GM21723 (cell line): ENCODE data around the gene TBC1D5.

Experiments used
- ATAC-seq: cut with Tn5 transposase; IDR thresholded peaks from one replicate; pipeline ENCODE4 v1.9.1; 2021; ENCODE audit warnings: mild to moderate bottlenecking, moderate library complexity; ENCODE audit not compliant: unreplicated experiment

Gene TBC1D5

GRCh38 chr3:17258823-17259436 lies 483.5 kb downstream of the TBC1D5 start:
- no peak for ATAC-seq

DNA sequence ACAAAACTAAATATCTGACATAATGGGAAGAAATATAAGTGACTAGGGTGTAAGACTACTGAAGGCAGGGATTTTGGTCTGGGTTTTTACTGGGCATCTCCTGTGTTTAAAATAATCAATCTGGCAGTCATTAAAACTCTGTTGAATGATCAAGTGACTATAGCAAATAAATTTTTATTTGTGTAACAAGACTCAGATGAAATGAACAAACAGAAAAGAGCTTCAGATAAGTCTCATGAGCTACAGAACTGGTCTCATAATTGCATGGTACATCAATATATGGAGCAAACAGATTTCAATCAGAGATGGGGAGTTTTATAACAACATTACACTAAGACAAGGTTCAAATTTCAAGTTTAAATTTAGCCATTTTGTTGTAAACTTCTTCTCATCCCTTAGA lies 485.2 kb downstream of the TBC1D5 start:
- ATAC-seq, result no peak

- ATAC-seq, result no peak
Measured at GRCh38 chr3:17243621-17244020, 498.8 kb downstream of the TBC1D5 start.

DNA sequence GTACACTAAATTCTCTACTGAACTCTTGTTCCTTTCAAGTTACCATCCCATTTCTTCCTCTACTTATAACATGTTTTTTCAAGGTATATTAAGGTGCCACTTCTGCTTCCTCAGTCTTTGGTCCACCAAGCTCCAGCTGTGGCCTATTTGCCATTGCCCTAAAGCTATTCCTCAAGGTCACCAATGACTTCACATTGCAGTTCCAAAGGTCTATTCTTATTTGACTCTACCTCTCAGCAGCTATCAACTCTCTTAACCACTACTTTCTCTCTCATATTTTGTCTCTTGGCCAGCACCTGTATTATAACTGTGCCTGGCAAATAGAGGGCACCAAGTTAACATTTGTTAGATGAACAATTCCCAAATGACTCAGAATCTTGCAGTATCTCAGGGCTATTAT lies 503.0 kb downstream of the TBC1D5 start:
- ATAC-seq, result no peak

- ATAC-seq, result no peak
Measured at GRCh38 chr3:17238023-17238422, 504.4 kb downstream of the TBC1D5 start.

DNA sequence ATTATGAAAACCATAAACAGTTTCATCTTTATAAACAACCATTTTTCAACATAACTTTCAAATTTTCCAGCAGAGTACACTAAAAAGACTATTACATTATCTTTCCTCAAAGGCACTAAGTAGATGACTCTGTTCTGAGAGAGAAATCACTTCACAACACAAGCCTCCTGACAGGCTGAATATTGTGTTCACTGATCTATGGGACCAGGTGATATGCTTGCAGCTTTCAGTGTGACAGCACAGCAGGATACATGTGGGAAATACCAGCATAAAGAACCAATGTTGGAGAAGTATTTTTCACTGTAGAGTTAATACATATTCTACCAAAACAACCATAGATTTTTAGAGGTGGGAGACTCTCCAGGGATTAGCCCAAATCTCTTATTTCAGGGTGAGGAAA lies 507.1 kb downstream of the TBC1D5 start:
- ATAC-seq, result no peak

GRCh38 chr3:17234382-17234781 lies 508.0 kb downstream of the TBC1D5 start:
- ATAC-seq, result no peak

DNA sequence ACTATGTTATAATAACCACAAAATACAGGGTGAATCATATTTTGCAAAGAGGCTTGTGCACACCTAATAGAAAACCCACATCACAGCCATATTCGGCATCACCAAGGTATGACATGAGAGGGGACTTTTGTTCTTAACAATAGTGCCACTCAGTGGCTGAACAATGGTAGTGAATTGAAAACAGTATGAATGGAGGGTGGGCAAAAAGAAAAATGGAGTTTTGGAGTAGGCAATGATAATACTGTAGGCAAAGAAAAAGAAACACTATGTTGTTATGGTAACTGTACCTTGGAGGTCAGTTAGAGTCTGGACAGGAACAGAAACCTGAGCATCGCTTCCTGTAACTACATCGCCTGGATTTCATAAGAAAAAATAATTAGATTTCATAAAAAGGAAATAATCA lies 509.0 kb downstream of the TBC1D5 start:
- peak; percentile 83 for ATAC-seq

- ATAC-seq, result peak; percentile 58
Measured at GRCh38 chr3:17232442-17232841, 510.0 kb downstream of the TBC1D5 start.

DNA sequence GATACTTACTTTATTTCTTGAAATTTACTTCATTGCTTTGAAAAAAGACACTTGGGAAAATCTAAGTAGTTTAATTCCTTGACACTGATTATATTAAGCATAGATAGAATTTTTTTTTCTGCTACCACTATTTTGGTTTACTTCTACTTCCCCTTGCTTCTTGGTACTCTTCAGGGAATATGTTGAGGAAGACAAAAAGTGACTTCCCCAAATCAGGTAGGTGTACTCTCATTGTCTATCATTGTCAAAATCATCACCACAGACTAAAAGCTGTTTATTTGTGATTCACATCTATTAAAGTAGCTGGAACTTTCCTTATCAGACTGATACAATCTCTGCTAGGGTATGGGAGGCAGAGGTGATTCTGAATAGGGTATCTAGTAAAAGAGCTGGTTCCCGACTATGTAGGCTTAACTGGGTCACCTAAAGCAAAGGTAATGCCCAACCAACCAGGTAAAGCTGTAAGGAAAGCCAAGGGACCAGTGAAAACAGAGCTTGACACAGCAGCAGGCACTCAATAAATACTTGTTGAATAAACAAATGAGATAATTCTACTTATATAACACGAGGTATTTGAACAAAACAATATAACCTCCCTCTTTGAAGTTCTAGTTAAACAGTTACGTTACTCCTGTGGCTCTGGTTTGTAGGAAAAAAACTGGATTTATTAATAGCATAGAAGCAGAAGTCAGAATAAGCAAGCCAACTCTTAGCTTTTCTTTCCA lies 510.7 kb downstream of the TBC1D5 start:
- ATAC-seq, result no peak

DNA sequence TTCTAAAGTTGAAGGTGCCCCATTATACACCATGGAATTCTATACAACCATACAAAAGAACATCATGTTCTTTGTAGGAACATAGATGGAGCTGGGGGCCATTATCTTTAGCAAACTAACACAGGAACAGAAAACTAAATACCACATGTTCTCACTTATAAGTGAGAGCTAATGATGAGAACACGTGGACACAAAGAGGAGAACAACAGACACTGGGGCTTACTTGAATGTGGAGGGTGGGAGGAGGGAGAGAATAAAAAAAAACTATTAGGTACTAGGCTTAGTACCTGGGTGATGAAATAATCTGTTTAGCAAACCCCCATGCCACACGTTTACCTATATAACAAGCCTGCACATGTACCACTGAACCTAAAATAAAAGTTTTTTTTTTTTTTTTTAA lies 515.0 kb downstream of the TBC1D5 start:
- ATAC-seq, result no peak

DNA sequence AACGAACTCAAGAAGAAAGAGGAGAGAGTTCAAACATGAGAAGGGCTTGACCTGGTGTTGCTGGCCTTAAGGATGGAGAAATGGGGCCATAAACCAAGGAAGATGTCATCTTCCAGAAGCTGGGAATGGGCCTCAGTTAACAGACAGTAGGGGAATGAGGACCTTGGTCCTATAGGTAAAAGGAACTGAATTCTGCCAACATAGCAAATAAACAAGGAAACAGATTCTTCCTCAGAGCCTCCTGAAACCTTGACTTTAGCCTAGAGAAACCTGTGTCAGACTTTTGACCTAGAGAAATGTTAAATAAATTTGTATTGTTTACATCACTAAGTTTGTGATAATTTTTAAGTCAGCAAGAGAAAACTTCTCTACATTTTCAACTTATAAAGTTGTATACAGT lies 520.9 kb downstream of the TBC1D5 start:
- ATAC-seq, result no peak

DNA sequence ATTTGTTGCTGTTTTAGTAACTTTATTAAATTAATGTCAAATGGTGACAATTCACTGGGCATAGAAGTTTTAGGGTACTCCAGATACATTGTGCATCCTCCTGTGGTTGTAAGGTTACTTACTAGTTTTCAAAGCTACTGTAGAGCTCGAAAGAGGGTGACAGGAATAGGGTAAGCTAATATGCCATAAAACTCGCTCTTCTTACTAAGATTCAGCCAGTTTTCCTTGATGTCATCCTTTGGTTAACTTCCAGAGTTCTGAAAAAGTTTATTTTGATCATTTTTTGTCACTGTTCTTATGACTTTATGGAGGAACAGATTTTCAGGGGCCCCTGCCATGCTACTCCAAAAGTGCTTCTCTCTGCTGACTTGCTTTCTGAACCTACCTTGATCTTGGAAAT lies 522.8 kb downstream of the TBC1D5 start:
- no peak for ATAC-seq

GRCh38 chr3:17218587-17218986 lies 523.8 kb downstream of the TBC1D5 start:
- no peak for ATAC-seq

DNA sequence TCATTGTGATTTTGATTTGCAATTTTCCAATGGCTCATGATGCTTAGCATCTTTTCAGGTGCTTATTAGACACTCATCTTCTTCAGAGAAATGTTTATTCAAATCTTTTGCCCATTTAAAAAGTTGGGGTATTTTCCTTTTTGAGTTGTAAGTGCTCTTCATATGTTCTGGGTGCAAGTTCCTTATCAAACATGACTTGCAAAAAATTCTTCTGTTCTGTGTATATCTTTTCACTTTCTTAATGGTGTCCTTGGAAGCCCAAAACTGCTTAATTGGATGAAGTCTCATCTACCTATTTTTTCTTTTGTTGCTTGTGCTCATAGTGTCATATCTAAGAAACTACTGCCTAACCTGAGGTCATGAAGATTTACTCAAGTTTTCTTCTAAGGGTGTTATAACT lies 524.8 kb downstream of the TBC1D5 start:
- ATAC-seq, result no peak

DNA sequence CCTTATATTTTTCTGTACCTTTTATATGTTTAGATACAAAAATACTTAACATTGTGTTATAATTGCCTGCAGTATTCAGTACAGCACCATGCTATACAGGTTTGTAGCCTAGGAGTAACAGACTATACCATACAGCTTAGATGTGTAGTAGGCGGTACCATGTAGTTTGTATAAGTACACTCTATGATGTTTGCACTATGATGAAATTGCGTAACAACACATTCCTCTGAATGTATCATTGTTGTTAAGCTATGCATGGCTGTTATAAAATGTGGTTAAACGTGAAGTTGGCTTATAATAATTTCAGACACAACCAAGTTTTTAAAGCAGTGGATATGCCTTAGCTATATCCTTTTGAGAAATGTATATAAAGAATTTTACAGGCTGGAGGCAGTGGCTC lies 529.3 kb downstream of the TBC1D5 start:
- ATAC-seq, result no peak

GRCh38 chr3:17207979-17208378 lies 534.5 kb downstream of the TBC1D5 start:
- ATAC-seq, result no peak

DNA sequence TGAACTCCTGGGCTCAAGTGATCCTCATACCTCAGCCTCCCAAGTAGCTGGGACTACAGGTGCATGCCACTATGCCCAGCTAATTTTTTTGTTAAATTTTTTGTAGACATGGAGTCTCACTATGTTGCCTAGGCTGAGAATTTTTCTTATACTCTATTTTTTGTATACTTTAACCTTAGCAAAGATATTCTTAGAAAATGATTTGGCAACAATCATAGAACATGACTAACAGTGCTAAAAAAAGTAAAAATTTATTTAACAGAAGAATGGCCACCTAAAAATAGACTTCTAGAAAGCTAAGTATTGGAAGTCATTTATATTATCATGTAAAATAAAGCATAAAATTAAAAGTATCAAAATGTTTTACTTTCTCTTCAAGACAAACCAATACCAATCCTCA lies 535.4 kb downstream of the TBC1D5 start:
- ATAC-seq, result no peak

DNA sequence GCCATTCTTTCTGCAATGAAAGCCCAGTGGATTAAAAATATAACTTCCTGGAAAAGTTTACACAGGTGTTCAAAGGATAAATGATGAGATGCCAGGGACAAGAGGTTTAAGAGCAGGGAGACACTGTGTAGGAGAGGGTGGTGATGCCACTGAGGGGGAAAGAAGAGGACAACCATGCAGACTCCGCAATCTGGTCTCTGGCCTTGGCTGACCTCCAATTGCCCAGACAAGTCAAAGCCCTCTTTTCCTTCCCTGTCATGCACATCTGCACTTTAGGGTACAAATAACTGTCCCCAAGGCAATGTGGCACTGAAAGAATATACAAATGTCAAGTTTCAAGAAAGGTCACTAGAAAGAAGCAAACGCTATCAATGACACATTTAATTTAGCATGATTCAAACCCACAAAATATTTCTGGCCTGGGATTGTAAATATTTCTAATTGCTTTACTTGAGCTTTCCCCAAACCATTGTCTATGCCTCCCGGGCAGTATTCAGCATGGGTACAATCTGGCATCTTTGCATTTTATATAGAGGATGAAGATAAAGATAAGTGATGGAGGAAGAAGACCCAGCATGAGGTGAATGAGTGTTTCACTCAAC lies 538.3 kb downstream of the TBC1D5 start:
- no peak for ATAC-seq

GRCh38 chr3:17201538-17201937 lies 540.9 kb downstream of the TBC1D5 start:
- no peak for ATAC-seq

DNA sequence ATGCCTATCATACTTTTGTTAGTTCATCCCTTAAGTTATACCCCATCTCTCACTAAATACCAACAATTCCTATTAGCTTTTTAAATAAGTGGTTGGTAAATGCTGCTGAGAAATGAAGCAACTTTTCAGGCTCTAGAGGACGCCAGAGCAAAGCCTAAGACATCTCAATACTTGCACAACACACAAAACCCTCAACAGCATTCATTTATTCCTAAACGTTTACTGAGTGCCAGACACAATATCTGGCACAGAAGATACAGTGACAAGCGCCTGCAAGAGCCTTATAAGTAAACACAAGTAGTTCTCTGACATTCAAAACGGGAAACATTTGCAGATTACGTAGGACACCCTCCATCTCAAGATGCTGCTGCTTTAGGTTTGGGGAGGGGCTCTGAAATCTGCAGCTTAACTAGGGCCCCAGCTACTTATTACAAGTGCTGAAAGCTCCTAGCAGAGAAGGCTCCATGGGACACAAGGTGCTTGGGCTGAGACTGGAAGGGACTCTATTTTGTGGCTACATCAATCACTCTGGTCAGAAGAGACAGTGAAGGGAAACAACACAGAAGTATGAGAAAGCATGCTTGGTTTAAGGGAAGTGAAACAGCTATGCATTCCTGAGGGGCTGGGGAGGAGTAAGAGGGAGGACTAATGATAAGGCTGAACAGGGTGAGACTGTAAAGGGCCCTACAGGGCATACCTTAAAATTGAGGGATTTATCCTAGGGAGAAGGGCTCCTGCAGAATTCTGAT lies 546.4 kb downstream of the TBC1D5 start:
- ATAC-seq, result peak; percentile 83

GRCh38 chr3:17195192-17195611 lies 547.2 kb downstream of the TBC1D5 start:
- peak; percentile 92 for ATAC-seq
